Epithelial cell of proximal tubule (primary cell): ENCODE results near the gene OPN4. TPM values are rescaled to one million over a fixed set of nuclear protein-coding genes. Genes with fewer than 3 reads are reported as not detected.

ENCODE experiments used
- DNase-seq: peaks from one replicate; pipeline ENCODE4 v3.0.0-alpha.2; 2011; ENCODE audit warnings: low read depth
- H3K4me3 ChIP-seq: 2 replicates; pipeline ENCODE4 v1.5.1; 2011; ENCODE audit warnings: low read depth, mild to moderate bottlenecking, low read length
- total RNA-seq: library from RNA; depleted of rRNA; stranded (reverse); fragments of >200 nt; gene quantifications from 2 replicates; pipeline ENCODE4 v1.2.3, GENCODE V29; 2015
- TF ChIP-seq, protein P1 (sequence below): conservative IDR thresholded peaks from 2 replicates; pipeline ENCODE4 v1.5.1; 2012; ENCODE audit warnings: low read depth, mild to moderate bottlenecking, low read length

The OPN4 gene
- total RNA-seq, 1 donor from 2014 or later: not detected

DNA sequence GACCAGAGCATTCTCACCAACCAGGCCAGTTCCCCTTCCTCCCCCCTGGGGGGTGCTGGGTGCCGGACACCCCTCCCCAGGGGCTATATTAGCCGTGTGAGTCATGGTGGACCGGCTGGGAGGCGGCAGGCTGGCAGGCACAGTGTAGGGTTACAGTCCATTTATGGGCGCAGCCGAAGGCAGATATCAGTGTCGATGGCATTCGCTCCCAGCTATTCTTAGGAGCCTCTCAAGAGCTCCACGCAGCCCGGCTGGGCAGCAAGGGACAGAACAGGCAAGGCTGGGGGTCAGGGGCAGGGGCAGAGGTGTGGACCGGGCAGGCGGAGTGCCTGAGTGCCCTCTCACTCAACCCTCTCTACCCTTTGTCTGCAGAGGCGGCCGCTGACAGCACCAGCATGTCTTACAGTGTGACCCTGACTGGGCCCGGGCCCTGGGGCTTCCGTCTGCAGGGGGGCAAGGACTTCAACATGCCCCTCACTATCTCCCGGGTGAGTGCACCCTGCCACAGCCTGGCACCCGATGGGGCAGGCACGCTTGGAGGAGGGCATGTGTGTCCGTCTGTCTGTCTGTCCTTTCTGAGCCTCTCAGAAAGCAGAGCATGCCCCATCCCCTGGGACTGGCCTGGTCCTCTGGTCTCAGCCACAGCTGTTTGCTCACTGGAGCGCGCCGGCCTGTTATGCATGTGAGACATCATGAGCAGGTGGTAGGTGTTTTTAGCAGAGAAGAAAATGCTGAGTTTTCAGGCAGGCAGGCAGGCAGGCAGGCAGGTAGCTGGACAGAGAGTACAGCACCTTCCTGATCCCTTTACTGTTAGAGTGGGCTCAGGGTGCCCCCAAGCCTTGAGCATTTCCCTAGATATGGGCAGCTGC lies 14.2 kb downstream of the OPN4 start, which contains the start of gene LDB3:
Gene LDB3 (plus strand): TSS at position 215 of the 869 bp plus-strand sequence. CDS start 181 bp downstream, at position 396.
- no peak for DNase-seq
- H3K4me3 ChIP-seq: no peak within 1 kb of the TSS
- TF ChIP-seq, protein P1, sequence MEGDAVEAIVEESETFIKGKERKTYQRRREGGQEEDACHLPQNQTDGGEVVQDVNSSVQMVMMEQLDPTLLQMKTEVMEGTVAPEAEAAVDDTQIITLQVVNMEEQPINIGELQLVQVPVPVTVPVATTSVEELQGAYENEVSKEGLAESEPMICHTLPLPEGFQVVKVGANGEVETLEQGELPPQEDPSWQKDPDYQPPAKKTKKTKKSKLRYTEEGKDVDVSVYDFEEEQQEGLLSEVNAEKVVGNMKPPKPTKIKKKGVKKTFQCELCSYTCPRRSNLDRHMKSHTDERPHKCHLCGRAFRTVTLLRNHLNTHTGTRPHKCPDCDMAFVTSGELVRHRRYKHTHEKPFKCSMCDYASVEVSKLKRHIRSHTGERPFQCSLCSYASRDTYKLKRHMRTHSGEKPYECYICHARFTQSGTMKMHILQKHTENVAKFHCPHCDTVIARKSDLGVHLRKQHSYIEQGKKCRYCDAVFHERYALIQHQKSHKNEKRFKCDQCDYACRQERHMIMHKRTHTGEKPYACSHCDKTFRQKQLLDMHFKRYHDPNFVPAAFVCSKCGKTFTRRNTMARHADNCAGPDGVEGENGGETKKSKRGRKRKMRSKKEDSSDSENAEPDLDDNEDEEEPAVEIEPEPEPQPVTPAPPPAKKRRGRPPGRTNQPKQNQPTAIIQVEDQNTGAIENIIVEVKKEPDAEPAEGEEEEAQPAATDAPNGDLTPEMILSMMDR: no peak

DNA sequence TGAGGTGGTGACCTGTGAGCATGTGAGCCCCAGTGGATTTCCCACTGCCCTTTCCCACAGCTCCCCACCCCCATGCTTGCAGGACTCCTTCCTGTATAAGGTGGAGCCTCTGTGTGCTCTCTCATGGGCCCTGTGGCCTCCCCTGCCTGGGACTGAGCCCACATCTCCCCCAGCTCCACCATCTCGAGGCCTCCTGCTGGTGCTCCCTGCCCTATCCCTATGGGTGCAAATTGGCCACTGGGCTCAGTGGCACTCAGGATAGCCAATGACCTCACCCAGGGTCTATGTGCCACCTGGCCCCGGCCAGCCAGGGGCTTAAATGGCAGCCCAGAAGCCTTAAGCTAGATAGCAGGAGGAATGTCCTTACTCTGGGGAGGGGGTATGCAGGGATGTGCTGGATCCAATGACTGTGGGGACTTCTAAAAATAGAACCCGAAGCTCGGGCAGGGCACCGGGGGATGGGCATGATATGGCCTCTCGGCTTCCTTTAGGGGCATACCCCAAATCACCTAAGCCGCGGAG lies 16.0 kb downstream of the OPN4 start:
- TF ChIP-seq, protein P1: no peak
- H3K4me3 ChIP-seq: no peak overlapping the region
- no peak for DNase-seq

DNA sequence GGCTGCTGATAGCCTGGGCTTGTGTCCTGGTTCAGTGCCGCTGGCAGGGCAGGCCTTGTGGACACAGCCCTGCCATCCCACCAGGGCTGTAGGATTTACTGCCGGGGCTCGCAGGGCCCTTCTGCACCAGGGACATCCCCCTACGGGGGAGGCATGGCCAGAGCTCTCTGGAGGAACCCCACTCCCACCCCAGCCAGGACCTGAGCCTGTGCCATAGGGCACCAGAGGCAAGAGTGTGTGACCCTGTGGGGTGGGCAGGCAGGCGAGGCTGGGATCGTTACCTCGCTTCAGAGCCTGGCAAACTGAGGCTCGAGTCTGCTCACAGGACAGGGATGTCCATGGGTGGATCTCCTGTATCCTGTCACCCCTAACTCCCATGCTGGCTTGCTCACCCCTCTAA lies 16.5 kb downstream of the OPN4 start:
- H3K4me3 ChIP-seq: no peak overlapping the region
- TF ChIP-seq, protein P1: no peak
- DNase-seq: no peak

DNA sequence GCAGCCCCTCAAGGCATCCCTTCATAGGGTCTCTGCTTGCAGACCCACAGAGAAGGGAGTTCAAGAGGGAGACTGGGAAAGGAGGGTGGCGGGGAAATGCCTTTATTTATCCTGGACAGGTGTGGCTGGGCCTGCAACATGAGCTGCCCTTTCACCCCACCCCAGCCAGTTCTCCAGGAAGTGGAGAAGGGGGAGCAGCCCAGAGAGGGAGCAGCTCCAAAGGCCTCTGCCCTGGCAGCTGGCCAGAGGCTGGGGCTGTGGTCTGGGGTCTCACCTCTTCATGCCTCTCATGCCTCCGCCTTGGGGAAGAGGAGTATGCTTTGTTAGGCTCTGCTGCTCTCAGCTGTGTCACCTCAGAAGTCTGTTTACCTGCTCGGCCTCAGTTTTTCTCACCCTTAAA lies 17.1 kb downstream of the OPN4 start:
- TF ChIP-seq, protein P1: no peak
- no peak for DNase-seq

DNA sequence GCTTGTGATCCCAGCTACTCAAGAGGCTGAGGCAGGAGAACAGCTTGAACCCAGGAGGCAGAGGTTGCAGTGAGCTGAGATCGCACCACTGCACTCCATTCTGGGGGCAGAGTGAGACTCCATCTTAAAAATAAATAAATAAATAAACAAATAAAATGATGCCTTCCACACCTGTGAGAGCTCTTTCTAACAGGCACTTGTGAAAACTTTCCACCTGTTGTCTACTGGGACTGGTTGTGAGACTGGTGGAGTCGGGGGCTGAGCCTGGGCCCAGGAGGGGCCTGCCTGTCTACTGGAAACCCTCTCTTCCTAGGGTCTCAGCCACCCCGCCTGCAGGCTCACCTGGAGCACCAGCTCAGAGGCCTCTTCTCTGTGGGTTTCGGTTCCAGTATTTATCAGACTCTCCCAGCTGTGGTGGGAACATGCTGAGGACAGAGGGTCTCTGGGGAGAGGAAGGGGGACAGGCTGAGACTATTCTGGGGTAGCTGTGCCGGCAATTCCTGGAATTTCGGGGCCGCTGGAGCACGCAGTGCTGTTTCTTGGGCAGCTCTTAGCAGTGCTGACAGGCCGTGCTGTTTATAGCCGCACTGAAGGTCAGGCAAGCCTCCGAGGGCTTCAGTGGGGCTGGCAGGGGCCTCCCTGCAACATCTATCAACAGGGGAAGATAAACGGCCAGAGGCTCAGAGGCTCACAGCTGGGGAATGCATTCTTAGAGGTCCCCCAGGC lies 17.8 kb downstream of the OPN4 start:
- TF ChIP-seq, protein P1: no peak
- DNase-seq: no peak
- H3K4me3 ChIP-seq: no peak overlapping the region

More for the DNA sequence above, 17.1 kb downstream of the OPN4 start:
- H3K4me3 ChIP-seq: no peak overlapping the region

DNA sequence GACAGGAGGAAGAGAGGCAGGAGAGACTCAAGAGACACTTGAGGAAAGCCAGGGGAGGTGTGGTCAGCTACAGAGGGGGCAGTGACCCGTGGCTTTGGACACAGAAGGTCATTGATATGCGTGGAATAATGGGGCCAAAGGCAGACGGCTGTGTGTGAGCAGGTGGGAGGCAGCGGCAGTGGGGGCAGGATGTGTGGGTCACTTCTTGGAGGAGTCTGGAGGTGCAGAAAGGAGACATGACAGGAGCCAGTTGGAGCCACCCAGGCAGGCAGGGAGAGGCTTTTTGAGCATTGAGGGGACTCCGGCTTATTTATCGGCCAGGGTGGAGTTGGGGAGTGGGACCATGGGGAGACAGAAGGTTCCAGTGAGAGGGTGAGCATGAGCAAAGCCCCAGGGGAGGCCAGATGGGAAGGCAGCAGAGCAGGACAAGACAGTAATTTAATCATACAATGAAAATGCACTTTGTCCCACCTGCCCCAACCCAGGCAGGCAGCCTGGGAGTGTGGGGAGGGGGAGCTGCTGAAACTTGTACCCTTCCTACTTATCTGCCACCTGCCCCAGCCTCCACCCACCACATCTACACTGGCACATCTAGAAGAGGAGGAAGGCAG lies 19.0 kb downstream of the OPN4 start:
- TF ChIP-seq, protein P1: no peak
- no peak overlapping the region for H3K4me3 ChIP-seq
- DNase-seq: no peak
